Activated naive CD8-positive, alpha-beta T cell treated with anti-CD3 and anti-CD28 coated beads, Interleukin-2, amount 10 ng/mL, durations not matched to agents 7 days and 5 days (primary cell): ENCODE measurements around the gene POLK. TPM values are rescaled to one million over a fixed set of nuclear protein-coding genes. Genes with fewer than 3 reads are reported as not detected.
A peak's percentile ranks its signal among the peaks of the same experiment; 100 is the strongest.

Experiments used
- ATAC-seq: fragments of 150-1000 bp; cut with Tn5 transposase; one replicate; pipeline ENCODE4 v1.10.0; 2021; ENCODE audit warnings: low read depth, moderate library complexity
- POLR2A ChIA-PET: fragments of 350-600 bp; sonication (Branson Sonifier 250); formaldehyde crosslinking; loops from one replicate; lab custom pipeline; 2021; ENCODE audit warnings: antibody characterized with exemption; lab: Charles Lee
- DNase-seq: peaks from one replicate; pipeline ENCODE4 v3.0.0; 2021
- H3K27ac Mint-ChIP-seq: one replicate; pipeline ENCODE4 v1.8.0; 2022; ENCODE audit warnings: mild to moderate bottlenecking, mixed read lengths
- H3K27me3 Mint-ChIP-seq: one replicate; pipeline ENCODE4 v1.8.0; 2022; ENCODE audit warnings: mild to moderate bottlenecking, moderate library complexity, mixed read lengths
- H3K36me3 Mint-ChIP-seq: one replicate; pipeline ENCODE4 v1.8.0; 2021; ENCODE audit warnings: mild to moderate bottlenecking, mixed read lengths
- H3K4me1 Mint-ChIP-seq: one replicate; pipeline ENCODE4 v1.8.0; 2021; ENCODE audit warnings: mixed read lengths
- H3K4me3 Mint-ChIP-seq: one replicate; pipeline ENCODE4 v1.8.0; 2022; ENCODE audit warnings: mild to moderate bottlenecking, moderate library complexity, mixed read lengths
- H3K9me3 Mint-ChIP-seq: one replicate; pipeline ENCODE4 v1.8.0; 2021; ENCODE audit warnings: mixed read lengths
- total RNA-seq, 2 experiments: library from RNA; stranded (reverse); gene quantifications; one replicate each; pipeline ENCODE4 v1.2.3, GENCODE V29; 2021

POLK gene
- 10 to 100 TPM; 27.6 to 29.8 TPM for total RNA-seq

- peaks cover 21% of the 10 kb centered on the region for H3K36me3 Mint-ChIP-seq
- H3K27ac Mint-ChIP-seq, result peak within 1 kb of the TSS; percentile 95
- ATAC-seq (peak; percentile 94), DNase-seq (peak; percentile 87)
- H3K4me1 Mint-ChIP-seq, result peaks cover 34% of the 10 kb centered on the region
- no peaks in the 10 kb centered on the region for H3K27me3 Mint-ChIP-seq
- POLR2A ChIA-PET, result interaction anchor here (1.0 to 1.7 kb wide), 3 partner anchors 175 to 665 kb away, joined by 3 to 9 read pairs (median 7); partner anchors contain the start of genes HMGCR and POC5
- H3K4me3 Mint-ChIP-seq, result peak within 1 kb of the TSS; percentile 82
- H3K9me3 Mint-ChIP-seq, result no peaks in the 10 kb centered on the region
These were observed at the start of gene POLK, which contains the start of gene CERT1 for GRCh38 chr5:75511435-75512382. TSS of gene POLK (plus strand) at chr5:75511891. TSS of gene CERT1 (minus strand) at chr5:75511629. CDS start at chr5:75511207, 422 bp downstream.

- peaks cover 10% of the 10 kb centered on the region for H3K9me3 Mint-ChIP-seq
- H3K27me3 Mint-ChIP-seq, result no peaks in the 10 kb centered on the region
- no peak overlapping the region for H3K4me3 Mint-ChIP-seq
- DNase-seq (no peak), ATAC-seq (no peak)
- H3K4me1 Mint-ChIP-seq, result peaks cover 25% of the 10 kb centered on the region
- peaks cover 30% of the 10 kb centered on the region for H3K36me3 Mint-ChIP-seq
- H3K27ac Mint-ChIP-seq, result no peak overlapping the region
- POLR2A ChIA-PET, result no interaction called here
These were observed 48.0 kb upstream of the POLK start for GRCh38 chr5:75463726-75464125.

GRCh38 chr5:75465480-75465879 lies 46.2 kb upstream of the POLK start:
- peaks cover 37% of the 10 kb centered on the region for H3K36me3 Mint-ChIP-seq
- no peaks in the 10 kb centered on the region for H3K27me3 Mint-ChIP-seq
- no peak for DNase-seq
- POLR2A ChIA-PET, result no interaction called here
- H3K9me3 Mint-ChIP-seq, result peaks cover 20% of the 10 kb centered on the region
- no peak for ATAC-seq
- H3K27ac Mint-ChIP-seq, result no peak overlapping the region
- peaks cover 23% of the 10 kb centered on the region for H3K4me1 Mint-ChIP-seq
- H3K4me3 Mint-ChIP-seq, result no peak overlapping the region

- DNase-seq, result no peak
- POLR2A ChIA-PET, result no interaction called here
- H3K27me3 Mint-ChIP-seq, result no peaks in the 10 kb centered on the region
- no peak for ATAC-seq
- peaks cover 25% of the 10 kb centered on the region for H3K9me3 Mint-ChIP-seq
- no peak overlapping the region for H3K4me3 Mint-ChIP-seq
- H3K36me3 Mint-ChIP-seq, result peaks cover 41% of the 10 kb centered on the region
- H3K4me1 Mint-ChIP-seq, result peaks cover 21% of the 10 kb centered on the region
- H3K27ac Mint-ChIP-seq, result no peak overlapping the region
These were observed 45.5 kb upstream of the POLK start for GRCh38 chr5:75466006-75466716.

GRCh38 chr5:75468593-75468992 lies 43.1 kb upstream of the POLK start:
- no peaks in the 10 kb centered on the region for H3K27me3 Mint-ChIP-seq
- peaks cover 42% of the 10 kb centered on the region for H3K36me3 Mint-ChIP-seq
- peaks cover 14% of the 10 kb centered on the region for H3K4me1 Mint-ChIP-seq
- H3K4me3 Mint-ChIP-seq, result no peak overlapping the region
- H3K9me3 Mint-ChIP-seq, result peaks cover 25% of the 10 kb centered on the region
- H3K27ac Mint-ChIP-seq, result no peak overlapping the region
- POLR2A ChIA-PET, result no interaction called here
- DNase-seq (no peak), ATAC-seq (no peak)

- Mint-ChIP-seq H3K27me3 (no peaks in the 10 kb centered on the region), H3K4me1 (peaks cover 10% of the 10 kb centered on the region), H3K9me3 (peaks cover 25% of the 10 kb centered on the region), H3K4me3 (no peak overlapping the region), H3K27ac (no peak overlapping the region), H3K36me3 (peaks cover 41% of the 10 kb centered on the region)
- DNase-seq (no peak), ATAC-seq (no peak)
- POLR2A ChIA-PET, result no interaction called here
These were observed 42.7 kb upstream of the POLK start for GRCh38 chr5:75469017-75469416.

- no peak overlapping the region for H3K27ac Mint-ChIP-seq
- H3K27me3 Mint-ChIP-seq, result no peaks in the 10 kb centered on the region
- H3K4me1 Mint-ChIP-seq, result peaks cover 6% of the 10 kb centered on the region
- H3K9me3 Mint-ChIP-seq, result peaks cover 25% of the 10 kb centered on the region
- peaks cover 43% of the 10 kb centered on the region for H3K36me3 Mint-ChIP-seq
- ATAC-seq (no peak), DNase-seq (no peak)
- POLR2A ChIA-PET, result no interaction called here
- H3K4me3 Mint-ChIP-seq, result no peak overlapping the region
These were observed 40.5 kb upstream of the POLK start for GRCh38 chr5:75471193-75471592.

- H3K36me3 Mint-ChIP-seq, result peaks cover 42% of the 10 kb centered on the region
- H3K27ac Mint-ChIP-seq, result no peak overlapping the region
- no peaks in the 10 kb centered on the region for H3K27me3 Mint-ChIP-seq
These were observed 38.7 kb upstream of the POLK start for GRCh38 chr5:75472973-75473372.

GRCh38 chr5:75473463-75473862 lies 38.2 kb upstream of the POLK start:
- Mint-ChIP-seq H3K4me3 (no peak overlapping the region), H3K9me3 (peaks cover 22% of the 10 kb centered on the region), H3K36me3 (peaks cover 39% of the 10 kb centered on the region), H3K27me3 (no peaks in the 10 kb centered on the region), H3K4me1 (no peaks in the 10 kb centered on the region), H3K27ac (no peak overlapping the region)
- no peak for DNase-seq
- ATAC-seq, result no peak
- POLR2A ChIA-PET, result no interaction called here

More at GRCh38 chr5:75472973-75473372, 38.7 kb upstream of the POLK start:
- H3K4me1 Mint-ChIP-seq, result no peaks in the 10 kb centered on the region
- POLR2A ChIA-PET, result no interaction called here
- H3K9me3 Mint-ChIP-seq, result peaks cover 23% of the 10 kb centered on the region
- ATAC-seq, result no peak
- no peak for DNase-seq
- no peak overlapping the region for H3K4me3 Mint-ChIP-seq

GRCh38 chr5:75475364-75475763 lies 36.3 kb upstream of the POLK start:
- H3K9me3 Mint-ChIP-seq, result peaks cover 7% of the 10 kb centered on the region
- ATAC-seq, result no peak
- H3K4me1 Mint-ChIP-seq, result no peaks in the 10 kb centered on the region
- no peak overlapping the region for H3K4me3 Mint-ChIP-seq
- peaks cover 29% of the 10 kb centered on the region for H3K36me3 Mint-ChIP-seq
- H3K27me3 Mint-ChIP-seq, result no peaks in the 10 kb centered on the region
- no peak overlapping the region for H3K27ac Mint-ChIP-seq
- DNase-seq, result no peak
- POLR2A ChIA-PET, result no interaction called here

- H3K27ac Mint-ChIP-seq, result no peak overlapping the region
- peaks cover 4% of the 10 kb centered on the region for H3K4me1 Mint-ChIP-seq
- DNase-seq (no peak), ATAC-seq (no peak)
- H3K27me3 Mint-ChIP-seq, result no peaks in the 10 kb centered on the region
- POLR2A ChIA-PET, result no interaction called here
- H3K9me3 Mint-ChIP-seq, result peaks cover 18% of the 10 kb centered on the region
- no peak overlapping the region for H3K4me3 Mint-ChIP-seq
- peaks cover 42% of the 10 kb centered on the region for H3K36me3 Mint-ChIP-seq
These were observed 30.7 kb upstream of the POLK start for GRCh38 chr5:75481024-75481423.

- H3K36me3 Mint-ChIP-seq, result peaks cover 55% of the 10 kb centered on the region
- peaks cover 7% of the 10 kb centered on the region for H3K4me1 Mint-ChIP-seq
These were observed 29.2 kb upstream of the POLK start for GRCh38 chr5:75482482-75482881.

GRCh38 chr5:75484605-75485004 lies 27.1 kb upstream of the POLK start:
- POLR2A ChIA-PET, result no interaction called here
- Mint-ChIP-seq H3K4me3 (no peak overlapping the region), H3K27ac (no peak overlapping the region), H3K4me1 (peaks cover 7% of the 10 kb centered on the region), H3K9me3 (peaks cover 39% of the 10 kb centered on the region), H3K36me3 (peaks cover 62% of the 10 kb centered on the region), H3K27me3 (no peaks in the 10 kb centered on the region)
- DNase-seq (no peak), ATAC-seq (no peak)

More at GRCh38 chr5:75482482-75482881, 29.2 kb upstream of the POLK start:
- Mint-ChIP-seq H3K9me3 (peaks cover 31% of the 10 kb centered on the region), H3K4me3 (no peak overlapping the region), H3K27me3 (no peaks in the 10 kb centered on the region), H3K27ac (no peak overlapping the region)
- ATAC-seq (no peak), DNase-seq (no peak)
- POLR2A ChIA-PET, result no interaction called here
